Fibroblast of lung (primary cell): ENCODE results near the gene MYO1D.

Source experiments
- CTCF ChIP-seq, 2 donors: IDR thresholded peaks in 1 of 2; conservative IDR thresholded peaks in 1 of 2; 1 replicate in 1 of 2; 2 replicates in 1 of 2; pipeline ENCODE4 v1.5.1; 2011 to 2012; ENCODE audit warnings: low read length in 2 of 2, control low read depth in 1 of 2, inconsistent platforms in 1 of 2, low read depth in 1 of 2, mild to moderate bottlenecking in 1 of 2
- EZH2 ChIP-seq: IDR thresholded peaks from 2 replicates; pipeline ENCODE4 v1.5.1; 2012; ENCODE audit warnings: low read length, control low read depth, mild to moderate bottlenecking; ENCODE audit errors: missing control alignments

GRCh38 chr17:32493976-32494513 is 382.9 kb downstream of the MYO1D start:
- TF ChIP-seq CTCF (conservative IDR thresholded peaks at IDR 0.05 in 1 of 2, IDR thresholded peaks at IDR 0.05 in 1 of 2; ENCODE audit: low read depth in 1 of 2, low read length in 2 of 2) (no peak), EZH2 (no peak)
